NCI-H2029 (cell line): ENCODE measurements around the gene TSTD2.
"Not testable (repeated sequence)": the region's sequence is repeated elsewhere in the genome, so short reads cannot be mapped to it uniquely, and the experiment has no call there.

Experiments
- DNase-seq: peaks from one replicate; lab custom pipeline; 2025; lab: John Stamatoyannopoulos, UW

TSTD2 gene

DNA sequence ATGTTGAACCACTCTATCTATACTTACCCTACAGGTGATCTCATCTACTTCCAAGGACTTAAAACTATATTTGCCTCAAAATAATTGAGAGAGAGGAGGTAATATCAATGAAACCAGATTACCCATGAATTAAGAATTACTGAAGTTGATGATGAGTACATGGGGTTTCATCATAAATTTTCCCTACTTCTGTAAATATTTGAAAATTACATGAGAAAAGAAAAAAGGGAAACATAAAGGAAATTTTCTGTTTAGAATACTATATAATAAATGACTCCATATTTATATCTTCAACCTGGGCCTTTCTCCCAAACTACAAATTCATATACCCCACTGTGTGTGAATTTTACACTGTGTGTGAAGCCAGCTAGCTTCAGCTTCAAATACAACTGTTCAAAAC, 2.6 kb downstream of the TSTD2 start:
- no peak for DNase-seq

DNA sequence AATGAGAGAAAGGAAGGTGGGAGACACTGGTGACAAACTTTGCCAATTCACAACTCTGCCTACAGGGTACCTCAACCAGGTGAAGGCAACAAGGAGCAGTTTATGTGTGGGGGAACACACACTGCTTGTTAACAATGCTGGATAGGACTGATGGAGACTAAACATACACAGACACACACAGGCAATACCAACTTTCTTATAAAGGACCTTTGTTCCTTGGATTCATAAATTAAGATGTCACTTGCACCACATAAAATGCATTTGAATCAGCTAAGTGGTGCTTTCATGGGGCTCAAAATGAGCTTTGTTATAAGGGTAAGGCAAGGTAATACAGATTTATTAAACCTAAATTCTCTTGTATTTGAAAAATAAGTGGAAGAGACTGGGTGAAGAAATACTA, 4.0 kb downstream of the TSTD2 start:
- DNase-seq: no peak

DNA sequence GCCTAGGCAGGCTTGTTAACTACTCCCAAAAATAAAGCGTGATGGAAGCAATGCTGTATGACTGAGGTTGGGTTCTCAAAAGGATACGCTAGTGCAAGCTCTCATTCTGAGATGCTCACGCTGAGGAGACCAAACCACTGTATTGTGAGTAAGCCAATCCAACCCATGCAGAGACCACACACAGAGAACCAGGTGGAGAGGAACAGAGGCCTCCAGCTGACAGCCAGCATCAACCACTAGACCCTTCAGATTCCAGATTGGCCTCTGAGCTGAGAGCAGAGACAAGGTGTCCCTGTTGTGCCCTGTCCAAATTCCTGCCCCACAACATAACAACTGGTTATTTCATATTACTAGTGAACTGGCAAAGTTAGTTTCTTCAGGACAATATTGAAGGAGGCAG, 4.5 kb downstream of the TSTD2 start:
- DNase-seq: no peak

DNA sequence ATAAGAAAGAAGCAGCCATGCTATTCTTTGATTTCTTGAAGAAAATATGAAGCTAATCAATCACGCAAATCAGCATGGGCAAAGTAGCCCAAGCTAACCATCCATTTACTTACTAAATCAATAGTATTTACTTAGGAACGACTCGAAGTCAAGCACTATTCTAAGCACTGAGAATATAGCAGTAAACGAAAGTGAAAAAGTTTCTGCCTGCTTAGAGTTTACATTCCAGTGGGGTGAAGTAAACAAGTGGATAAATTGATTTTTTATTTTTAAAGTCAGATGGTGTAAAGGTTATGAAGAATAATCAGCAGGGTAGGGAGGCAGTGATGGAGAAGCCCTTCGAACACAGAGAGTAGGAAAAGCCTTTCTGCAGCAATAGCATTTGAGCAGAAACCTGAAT, 5.5 kb downstream of the TSTD2 start:
- DNase-seq: no peak

DNA sequence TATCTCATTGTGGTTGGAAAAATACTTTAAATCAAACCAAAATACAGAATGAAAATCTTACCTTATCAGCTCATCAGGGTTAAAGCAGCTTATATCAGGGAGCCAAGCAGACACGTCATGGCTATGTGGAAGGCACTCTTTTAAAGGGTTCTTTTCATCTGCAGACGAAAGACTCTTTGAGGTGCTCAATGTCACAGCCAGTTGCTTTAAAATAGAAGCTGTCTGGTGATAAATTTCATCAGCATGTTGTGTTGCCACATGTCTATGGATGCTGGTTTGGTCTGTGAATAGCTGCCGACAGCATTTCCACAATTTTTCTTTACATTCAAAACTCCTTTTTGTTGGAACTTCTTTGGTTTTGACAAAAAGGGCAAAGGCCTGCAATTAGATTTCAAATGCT, 7.5 kb downstream of the TSTD2 start:
- DNase-seq: no peak

DNA sequence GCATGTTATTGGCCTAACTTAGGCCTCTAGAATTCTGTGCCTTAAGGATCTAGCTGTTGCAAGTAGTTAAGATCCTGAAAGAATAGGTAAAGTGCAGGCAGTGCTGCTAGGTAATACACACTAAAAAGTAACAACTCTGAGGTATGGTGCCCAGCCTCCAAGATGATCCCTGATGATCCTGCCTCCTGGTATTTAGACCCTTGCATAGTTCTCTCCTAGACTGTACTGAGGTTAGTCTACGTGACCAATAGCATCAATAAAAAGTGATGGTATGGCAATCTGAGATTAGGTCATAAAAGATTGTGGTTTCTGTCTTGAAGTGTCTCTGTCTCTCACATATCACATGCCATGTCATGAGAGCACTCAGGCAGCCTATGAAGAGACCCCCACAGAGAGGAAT, 9.2 kb downstream of the TSTD2 start:
- DNase-seq: no peak

DNA sequence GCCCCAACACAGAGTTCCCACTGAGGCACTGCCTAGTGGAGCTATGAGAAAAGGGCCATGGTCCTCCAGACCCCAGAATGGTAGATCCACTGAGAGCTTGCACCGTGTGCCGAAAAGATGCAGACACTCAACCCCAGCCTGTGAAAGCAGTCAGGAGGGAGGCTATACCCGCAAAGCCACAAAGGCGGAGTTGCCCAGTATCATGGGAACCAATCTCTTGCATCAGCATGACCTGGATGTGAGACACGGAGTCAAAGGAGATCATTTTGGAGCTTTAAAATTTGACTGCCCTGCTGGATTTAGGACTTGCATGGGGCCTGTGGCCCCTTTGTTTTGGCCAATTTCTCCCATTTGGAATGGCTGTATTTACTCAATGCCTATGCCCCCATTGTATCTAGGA, 10.7 kb downstream of the TSTD2 start:
- DNase-seq: not testable (repeated sequence)

DNA sequence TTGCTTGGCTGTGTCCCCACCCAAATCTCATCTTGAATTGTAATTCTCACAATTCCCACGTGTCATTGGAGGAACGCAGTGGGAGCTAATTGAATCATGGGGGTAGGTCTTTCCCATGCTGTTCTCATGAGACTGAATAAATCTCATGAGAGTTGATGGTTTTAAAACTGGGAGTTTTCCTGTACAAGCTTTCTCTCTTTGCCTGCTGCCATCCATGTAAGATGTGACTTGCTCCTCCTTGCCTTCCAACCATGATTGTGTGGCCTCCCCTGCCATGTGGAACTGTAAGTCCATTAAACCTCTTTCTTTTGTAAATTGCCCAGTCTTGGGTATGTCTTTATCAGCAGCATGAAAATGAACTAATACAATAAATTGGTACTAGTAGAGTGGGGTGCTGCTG, 13.1 kb downstream of the TSTD2 start:
- DNase-seq: not testable (repeated sequence)

DNA sequence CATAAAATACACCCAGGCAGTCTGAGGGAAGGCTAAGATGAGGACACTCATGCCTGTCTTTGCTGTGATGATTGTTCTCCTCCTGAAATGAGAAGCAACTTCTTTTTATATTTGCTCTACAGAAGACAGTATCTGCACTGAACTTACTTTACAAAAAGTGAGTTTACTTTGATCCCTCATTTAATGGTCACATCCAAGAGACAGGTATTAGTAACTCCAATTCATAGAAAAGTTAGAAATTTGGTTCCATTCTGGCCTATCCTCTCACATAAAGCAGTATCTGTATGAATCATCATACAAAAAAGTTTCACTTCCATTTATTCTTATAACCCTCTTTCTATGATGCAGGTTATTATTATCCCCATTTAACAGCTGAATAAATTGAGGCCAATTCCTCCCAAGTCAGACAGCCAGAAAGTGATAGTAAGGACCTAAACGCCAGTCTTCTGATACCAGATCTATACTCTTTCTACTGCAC, 15.2 kb downstream of the TSTD2 start:
- DNase-seq: no peak

DNA sequence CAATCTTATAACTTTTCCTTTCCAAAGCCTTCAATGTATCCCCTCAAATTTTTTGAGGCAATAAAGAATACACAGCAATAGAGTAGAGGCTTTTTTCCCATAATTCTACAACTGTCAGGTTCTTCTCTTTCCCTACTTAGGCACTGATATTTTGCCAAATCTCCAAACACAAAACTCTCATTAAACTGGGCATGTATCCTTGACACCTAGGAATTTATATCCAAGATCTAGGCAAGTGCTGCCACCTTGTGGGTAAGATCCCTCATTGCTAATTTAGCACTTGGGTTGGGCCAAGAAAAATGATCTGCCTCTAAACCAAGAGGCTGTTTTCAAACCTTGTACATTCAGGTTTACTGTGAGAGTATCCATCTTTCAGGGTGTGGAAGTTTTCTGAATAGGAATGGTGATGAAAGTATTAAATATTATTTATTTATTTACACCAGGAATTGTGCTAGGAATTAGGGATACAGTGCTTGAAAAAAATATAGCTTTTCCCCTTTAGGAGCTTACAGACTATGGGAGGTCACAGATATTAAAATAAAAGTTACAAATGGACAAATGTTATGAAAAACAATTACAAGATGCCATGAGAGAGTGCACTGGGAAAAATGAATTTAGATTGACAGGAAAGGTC, 17.6 kb downstream of the TSTD2 start:
- peak; percentile 68 for DNase-seq

DNA sequence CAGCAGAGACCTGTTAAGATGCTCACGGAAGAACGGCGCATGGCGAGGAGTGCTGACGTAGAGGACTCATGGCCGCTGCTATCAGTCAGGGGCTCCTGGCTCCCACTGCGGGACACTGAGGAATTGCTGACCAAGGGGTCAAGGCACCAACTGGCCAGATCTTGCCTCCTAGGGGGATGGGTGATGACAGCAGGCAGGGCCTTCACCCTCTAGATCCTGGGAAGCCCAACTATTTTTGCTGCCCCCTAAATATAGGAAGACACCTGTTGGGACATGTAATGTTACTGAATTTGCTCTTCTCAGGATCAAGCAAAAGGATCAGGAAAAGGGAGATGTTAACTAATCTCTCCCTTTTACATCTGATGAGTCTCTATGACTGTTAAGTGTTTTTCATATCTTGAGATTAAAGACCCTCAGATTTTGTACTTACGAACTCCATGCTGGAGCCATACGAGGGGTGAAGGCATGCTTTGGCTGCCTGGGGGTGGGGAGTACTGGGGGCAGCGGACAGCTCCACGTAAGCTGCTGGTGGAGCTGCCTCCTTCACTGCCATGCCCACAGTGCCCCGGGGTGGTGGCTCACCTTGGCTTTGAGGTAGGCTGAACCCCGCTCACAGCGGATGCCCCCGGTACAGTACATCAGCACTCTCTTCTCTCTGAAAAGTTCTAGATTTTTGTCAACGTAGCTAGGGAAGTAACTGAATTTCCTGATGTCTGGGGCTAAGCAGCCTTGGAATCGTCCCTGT, 28.1 kb downstream of the TSTD2 start:
- DNase-seq: no peak

DNA sequence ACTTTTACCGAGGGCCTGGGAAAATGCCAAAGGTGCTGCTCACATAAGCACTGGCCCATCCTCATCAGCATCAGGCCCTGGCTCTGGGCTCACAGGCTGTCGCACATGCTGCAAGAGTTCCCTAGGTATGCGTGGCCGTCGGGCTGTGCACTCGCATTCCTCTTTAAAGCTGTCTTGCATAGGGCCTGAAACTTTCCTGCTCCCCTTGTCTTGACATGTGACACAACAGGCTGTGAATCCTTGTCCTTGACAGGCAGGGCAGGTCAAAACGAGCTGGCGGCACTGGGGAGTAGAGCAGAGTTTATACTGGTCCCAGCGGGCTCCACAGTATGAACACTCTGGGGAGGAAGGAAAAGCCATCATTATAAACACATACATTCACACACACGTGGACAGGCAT, 30.7 kb downstream of the TSTD2 start:
- no peak for DNase-seq

DNA sequence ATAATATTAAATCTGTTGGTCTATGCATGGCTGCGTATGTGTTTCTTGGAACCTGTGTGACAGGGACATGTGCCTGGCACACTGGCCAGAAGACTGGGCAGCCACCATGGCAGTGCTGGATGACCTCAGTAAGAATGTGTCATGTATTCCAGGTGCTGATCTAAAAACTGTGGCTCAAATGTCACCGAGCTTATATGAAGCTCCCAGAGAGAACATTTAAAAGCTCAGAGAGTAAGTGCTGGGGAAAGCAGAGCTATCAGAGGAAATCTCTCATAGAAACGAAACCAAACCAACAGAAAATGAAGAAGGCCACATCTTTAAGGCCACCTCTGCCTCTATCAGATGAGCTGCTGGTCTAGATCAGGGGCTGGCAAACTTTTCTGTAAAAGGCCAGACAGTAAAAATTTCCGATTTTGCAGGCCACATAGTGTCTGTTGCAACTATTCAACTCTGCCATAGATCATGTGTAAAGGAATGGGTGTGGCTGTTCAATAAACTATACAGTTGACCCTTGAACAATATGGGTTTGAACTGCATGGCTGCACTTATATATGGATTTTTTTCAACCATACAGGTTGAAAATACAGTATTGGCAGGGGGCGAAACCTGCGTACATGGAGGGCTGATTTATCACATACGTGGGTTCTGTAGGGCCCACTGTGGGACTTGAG, 31.8 kb downstream of the TSTD2 start:
- no peak for DNase-seq

DNA sequence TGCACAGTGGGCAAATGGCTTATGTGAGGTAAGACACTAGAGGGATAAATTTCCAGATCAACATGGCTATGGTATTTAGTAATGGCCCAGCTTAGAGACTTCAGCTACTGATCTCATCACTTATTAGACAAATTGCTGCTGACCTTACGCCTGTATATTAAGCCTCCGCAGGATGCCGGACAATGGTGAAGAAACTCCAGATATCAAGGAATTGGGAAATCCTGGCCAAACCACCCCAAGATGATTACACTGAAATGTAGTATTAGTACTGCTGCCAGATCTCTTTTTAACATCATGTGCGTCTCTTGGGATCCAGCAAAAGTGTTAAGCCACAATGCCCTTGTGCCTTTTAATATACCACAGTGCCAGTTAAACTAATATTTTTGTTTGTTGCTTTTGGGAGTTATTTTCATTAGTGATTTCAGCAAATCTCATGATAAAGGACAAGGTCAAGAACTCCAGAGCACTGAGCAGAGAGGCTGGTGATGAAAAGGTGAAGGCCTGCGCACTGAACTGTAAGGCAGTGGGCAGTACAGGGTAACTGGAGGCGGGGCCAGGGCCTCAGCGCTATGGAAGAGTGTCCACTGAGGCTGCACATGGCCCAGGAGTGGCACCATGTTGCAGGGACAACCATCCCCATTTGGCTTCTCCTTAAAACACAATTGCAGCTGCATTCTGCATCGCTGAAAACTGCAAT, 32.5 kb downstream of the TSTD2 start:
- DNase-seq: no peak

DNA sequence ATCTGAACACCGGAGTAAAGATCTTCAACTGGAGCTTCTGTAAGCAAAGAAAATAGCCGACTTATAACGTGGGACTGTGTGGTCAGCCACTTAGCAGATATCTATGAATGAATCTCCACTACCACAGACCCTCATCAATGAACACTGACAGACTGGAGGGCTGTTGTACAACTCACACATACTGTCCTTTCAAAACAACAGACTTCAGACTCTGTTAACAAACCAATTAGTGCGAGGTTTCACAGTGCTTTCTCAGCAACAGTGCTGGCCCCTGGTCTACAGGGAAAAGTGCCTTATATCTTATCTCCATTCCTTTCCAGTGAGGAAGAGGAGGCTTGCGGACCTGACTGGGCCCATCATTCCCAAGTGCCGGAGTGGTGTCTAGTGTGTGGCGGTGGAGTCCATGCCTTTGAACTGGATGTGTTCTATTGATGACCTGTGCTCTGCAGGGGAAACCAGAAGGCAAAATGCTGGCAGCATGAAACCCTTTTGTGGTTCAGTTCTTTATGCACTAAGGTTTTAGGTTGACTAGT, 33.8 kb downstream of the TSTD2 start:
- DNase-seq: no peak

DNA sequence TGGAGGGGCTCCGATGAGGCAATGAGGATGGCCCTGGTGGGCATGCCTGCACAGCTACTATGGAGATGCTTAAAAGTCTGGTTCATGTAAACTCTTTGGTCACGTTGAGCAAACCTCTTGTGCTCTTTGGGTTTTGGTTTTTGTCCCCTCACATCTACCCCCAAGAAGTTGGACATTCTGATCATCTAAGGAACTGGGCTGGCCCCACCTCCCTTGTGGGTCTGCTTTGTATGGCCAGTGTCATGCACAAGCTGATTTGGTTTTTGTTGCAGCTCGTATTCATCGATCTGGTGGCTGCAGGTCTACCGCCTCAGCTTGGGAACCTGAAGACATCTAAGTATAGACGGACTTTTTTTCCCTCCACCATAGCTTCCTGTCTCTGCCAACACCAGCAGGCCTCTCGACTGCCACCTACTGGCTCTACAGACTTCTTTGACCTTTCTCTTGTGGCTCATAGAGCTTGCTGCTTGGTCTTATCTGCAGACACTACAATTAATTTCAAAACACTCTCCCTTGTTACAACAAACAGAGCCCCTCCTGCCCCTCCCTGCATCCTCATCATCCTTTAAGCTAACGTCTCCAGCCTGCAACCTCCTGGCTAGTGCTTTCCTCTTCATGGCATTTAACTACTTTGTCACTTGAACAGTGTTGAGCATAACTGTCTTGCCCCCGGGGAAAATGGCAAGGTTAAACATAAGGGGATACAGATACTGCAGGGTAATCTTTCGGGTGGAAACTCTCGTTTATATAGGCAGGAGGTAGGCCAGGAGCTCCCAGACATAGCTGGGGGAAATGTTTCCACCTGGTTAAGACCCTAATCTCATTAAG, 34.5 kb downstream of the TSTD2 start:
- peak; percentile 71 for DNase-seq

DNA sequence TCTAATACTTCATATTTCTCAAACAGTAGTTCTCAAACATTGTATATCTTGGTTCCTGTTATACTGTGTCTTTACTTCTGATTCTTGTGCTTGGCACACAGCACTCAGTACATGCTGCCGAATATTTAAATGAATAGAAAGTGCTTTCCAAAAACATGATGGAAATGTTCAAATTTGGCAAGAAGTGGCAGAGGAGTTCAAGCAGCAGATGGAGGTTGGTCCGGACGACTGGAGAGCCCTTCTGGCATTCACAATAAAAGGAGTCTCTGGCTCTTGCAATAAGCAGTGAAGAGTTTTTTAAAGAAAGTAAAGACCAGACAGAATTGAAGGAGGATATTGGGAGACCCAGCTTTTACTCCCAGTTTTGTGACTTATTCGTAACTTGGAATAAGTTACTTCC, 36.3 kb downstream of the TSTD2 start:
- no peak for DNase-seq

DNA sequence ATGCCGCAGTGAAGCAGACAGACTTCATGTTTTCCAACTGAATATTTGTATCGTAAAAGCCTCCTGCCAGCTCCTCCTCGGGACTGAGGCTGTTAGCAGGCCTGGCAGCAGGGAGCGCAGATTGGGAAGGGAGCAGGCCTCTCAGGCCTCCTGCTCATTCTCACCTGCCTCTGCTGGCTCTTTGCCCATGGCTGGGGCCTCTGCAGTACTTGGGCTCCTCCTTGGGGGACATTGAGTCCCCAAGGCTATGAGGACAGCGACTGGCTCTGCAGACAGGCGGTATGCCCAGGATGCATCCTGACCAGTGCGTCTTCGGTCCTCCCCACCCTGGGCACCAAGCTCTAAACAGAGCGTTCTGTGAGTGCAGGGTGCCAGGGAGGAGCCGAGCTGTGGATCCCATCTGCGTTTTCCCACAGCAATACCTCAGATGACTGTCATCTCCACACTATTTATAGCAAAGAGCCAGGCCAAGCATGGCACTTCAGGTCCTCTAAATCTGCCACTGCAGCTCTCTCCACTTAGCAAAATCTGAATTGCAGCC, 38.7 kb downstream of the TSTD2 start:
- DNase-seq: peak; percentile 8

DNA sequence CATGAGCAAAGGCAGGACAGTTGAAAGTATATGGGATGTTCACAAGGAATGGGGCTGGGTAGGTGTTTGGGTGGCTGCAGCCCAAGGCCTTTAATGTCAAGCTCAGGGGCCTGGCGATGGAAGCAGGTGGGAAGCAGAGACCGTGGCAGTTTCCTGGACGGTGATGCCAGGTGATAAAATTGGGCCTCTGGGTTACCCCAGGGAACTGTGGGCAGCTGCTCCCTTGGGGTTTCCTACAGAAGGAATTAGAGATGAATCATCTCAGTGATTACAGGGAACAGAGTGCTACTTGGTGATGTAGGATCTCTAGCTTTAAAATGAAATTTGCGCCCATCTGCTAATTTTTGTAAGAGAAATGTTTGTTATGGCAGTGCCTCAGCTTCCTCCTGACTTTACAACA, 39.2 kb downstream of the TSTD2 start:
- no peak for DNase-seq

DNA sequence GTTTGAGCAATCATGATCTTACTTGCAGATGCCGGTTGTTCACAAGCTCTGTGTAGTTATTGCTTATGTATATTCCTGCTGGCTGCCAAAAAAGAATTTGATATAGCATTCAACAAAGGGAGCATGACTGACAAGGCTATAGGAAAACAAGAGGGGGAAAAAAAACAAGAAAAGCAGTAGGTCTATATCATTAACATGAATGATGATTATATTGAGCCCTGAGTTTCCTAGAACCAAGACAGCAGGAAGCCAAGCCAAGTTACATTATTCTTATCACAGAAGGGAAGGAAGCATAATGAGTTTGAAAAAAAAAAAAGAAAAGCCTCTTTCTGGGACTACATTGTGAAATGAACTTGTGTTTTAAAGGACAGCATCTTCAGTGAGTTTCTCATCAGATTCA, 41.0 kb downstream of the TSTD2 start:
- DNase-seq: peak; percentile 27

DNA sequence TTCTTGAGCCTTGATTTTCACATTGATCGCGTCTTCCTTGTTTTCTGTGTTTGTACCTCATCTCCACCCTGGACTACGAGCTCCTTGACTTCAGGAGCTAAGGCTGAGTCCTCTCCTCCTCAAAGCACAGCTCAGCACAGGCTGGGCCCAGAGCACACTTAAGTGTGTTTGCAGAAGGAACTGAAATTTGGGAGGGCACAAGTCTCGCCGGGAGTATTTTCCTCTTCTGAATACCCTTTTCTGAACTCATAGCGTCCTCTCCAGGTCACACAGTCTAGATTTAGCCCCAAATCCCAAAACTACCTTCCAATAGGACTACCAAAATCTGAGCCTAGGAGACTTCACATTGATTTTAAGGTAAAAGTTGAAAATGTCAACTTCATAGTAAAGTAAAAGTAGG, 41.6 kb downstream of the TSTD2 start:
- no peak for DNase-seq
